GM12892 (cell line): ENCODE data around the gene ZNF836.

Source experiments
- POLR2A ChIP-seq: IDR thresholded peaks from 2 replicates; pipeline ENCODE4 v1.6.1; 2011; ENCODE audit warnings: low read depth, low read length, control low read depth
- POLR2AphosphoS5 ChIP-seq: IDR thresholded peaks from 2 replicates; pipeline ENCODE4 v1.6.1; 2011; ENCODE audit warnings: low read depth, low read length, control low read depth
- TAF1 ChIP-seq: IDR thresholded peaks from 2 replicates; pipeline ENCODE4 v1.6.1; 2011; ENCODE audit warnings: low read depth, mild to moderate bottlenecking, control low read depth, low read length, borderline replicate concordance

DNA sequence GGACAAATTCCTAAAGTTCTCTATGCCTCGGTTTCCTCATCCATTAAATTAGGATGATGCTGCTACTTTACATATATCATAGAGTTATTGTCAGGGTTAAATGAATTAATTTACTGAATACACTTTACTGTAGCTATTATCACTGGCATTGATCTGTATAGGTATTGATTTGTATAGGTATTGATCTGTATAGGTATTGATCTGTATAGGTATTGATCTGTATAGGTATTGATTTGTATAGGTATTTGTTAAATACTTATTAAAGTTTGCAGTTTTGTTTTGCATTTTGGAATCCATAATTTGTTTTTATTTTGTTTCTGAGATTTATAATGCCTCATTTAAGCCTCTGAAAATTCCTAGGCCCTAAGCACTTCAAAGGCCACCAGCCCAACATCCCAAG is 16.0 kb upstream of the ZNF836 start:
- TF ChIP-seq TAF1, result no peak
- no peak for TF ChIP-seq POLR2AphosphoS5
- TF ChIP-seq POLR2A, result no peak
